Stimulated activated naive CD8-positive, alpha-beta T cell treated with anti-CD3 and anti-CD28 coated beads, Interleukin-15, Interleukin-2, amounts not matched to agents 100 U/mL and 50 U/mL, for 24 hours (primary cell): ENCODE data around the gene GABRD.

Experiments
- ATAC-seq: fragments of 150-1000 bp; cut with Tn5 transposase; one replicate; pipeline ENCODE4 v1.10.0; 2021
- DNase-seq: peaks from one replicate; pipeline ENCODE4 v3.0.0; 2021

GABRD gene

GRCh38 chr1:2078170-2078569, 59.0 kb downstream of the GABRD start:
- ATAC-seq (no peak), DNase-seq (no peak)

- ATAC-seq (no peak), DNase-seq (no peak)
Observed at GRCh38 chr1:2079396-2080085, 60.4 kb downstream of the GABRD start.

GRCh38 chr1:2080140-2080539, 61.0 kb downstream of the GABRD start:
- ATAC-seq, result no peak
- DNase-seq, result no peak
